ENCODE measurements around the gene CHCHD3.

The CHCHD3 gene

GRCh38 chr7:133001727-133002126 lies 80.2 kb downstream of the CHCHD3 start (continued):
- TF ChIP-seq, protein P1, sequence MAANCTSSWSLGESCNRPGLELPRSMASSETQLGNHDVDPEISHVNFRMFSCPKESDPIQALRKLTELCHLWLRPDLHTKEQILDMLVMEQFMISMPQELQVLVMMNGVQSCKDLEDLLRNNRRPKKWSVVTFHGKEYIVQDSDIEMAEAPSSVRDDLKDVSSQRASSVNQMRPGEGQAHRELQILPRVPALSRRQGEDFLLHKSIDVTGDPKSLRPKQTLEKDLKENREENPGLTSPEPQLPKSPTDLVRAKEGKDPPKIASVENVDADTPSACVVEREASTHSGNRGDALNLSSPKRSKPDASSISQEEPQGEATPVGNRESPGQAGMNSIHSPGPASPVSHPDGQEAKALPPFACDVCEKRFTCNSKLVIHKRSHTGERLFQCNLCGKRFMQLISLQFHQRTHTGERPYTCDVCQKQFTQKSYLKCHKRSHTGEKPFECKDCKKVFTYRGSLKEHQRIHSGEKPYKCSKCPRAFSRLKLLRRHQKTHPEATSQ (tag by site-specific recombination; IDR thresholded peaks at IDR 0.05), result no peak
- no peak for TF ChIP-seq MEIS1 (CRISPR knock-in tag; IDR thresholded peaks at IDR 0.05; ENCODE audit: borderline replicate concordance)
- TF ChIP-seq HOXA7 (CRISPR knock-in tag; IDR thresholded peaks at IDR 0.05; ENCODE audit: borderline replicate concordance), result no peak
- TF ChIP-seq ZNF473 (tag by site-specific recombination; IDR thresholded peaks at IDR 0.05), result no peak
- TF ChIP-seq, protein P2, sequence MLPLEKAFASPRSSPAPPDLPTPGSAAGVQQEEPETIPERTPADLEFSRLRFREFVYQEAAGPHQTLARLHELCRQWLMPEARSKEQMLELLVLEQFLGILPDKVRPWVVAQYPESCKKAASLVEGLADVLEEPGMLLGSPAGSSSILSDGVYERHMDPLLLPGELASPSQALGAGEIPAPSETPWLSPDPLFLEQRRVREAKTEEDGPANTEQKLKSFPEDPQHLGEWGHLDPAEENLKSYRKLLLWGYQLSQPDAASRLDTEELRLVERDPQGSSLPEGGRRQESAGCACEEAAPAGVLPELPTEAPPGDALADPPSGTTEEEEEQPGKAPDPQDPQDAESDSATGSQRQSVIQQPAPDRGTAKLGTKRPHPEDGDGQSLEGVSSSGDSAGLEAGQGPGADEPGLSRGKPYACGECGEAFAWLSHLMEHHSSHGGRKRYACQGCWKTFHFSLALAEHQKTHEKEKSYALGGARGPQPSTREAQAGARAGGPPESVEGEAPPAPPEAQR (tag by site-specific recombination; IDR thresholded peaks at IDR 0.05), result no peak
- TF ChIP-seq IKZF3 (tag by site-specific recombination; IDR thresholded peaks at IDR 0.05), result no peak
- no peak for TF ChIP-seq ZFHX2 (tag by site-specific recombination; conservative IDR thresholded peaks at IDR 0.05)
- no peak for TF ChIP-seq TSHZ1 (tag by site-specific recombination; IDR thresholded peaks at IDR 0.05; ENCODE audit: borderline replicate concordance)
- TF ChIP-seq, protein P3, sequence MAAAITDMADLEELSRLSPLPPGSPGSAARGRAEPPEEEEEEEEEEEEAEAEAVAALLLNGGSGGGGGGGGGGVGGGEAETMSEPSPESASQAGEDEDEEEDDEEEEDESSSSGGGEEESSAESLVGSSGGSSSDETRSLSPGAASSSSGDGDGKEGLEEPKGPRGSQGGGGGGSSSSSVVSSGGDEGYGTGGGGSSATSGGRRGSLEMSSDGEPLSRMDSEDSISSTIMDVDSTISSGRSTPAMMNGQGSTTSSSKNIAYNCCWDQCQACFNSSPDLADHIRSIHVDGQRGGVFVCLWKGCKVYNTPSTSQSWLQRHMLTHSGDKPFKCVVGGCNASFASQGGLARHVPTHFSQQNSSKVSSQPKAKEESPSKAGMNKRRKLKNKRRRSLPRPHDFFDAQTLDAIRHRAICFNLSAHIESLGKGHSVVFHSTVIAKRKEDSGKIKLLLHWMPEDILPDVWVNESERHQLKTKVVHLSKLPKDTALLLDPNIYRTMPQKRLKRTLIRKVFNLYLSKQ (tag by site-specific recombination; IDR thresholded peaks at IDR 0.05; ENCODE audit: borderline replicate concordance), result no peak

- CTCF ChIA-PET, result no interaction called here
- POLR2A ChIA-PET, result no interaction called here
- H3K27ac ChIP-seq (ENCODE audit: extremely low read depth, low read depth, low read length), result no peak overlapping the region
Observed at GRCh38 chr7:132999845-133000244, 82.0 kb downstream of the CHCHD3 start.

GRCh38 chr7:132998763-132999162 lies 83.1 kb downstream of the CHCHD3 start:
- ChIA-PET CTCF (no interaction called here), POLR2A (no interaction called here)
- no peak overlapping the region for H3K4me3 ChIP-seq (ENCODE audit: low read depth, low read length)
- no peaks in the 10 kb centered on the region for H3K36me3 ChIP-seq (ENCODE audit: control insufficient read depth in 2 of 2, insufficient read depth in 1 of 2, low read length in 2 of 2)
- peaks cover 20% of the 10 kb centered on the region; the same call in 1 of the 2 replicates for H3K4me1 ChIP-seq (ENCODE audit: control insufficient read depth, insufficient read depth, low read length)
- H3K9me3 ChIP-seq (ENCODE audit: control insufficient read depth, insufficient read depth, low read depth, low read length), result no peaks in the 10 kb centered on the region
- H3K27ac ChIP-seq (ENCODE audit: extremely low read depth, low read depth, low read length), result no peak overlapping the region
- TF ChIP-seq, protein P1 (tag by site-specific recombination; IDR thresholded peaks at IDR 0.05), result no peak
- TF ChIP-seq ZSCAN23 (tag by site-specific recombination; IDR thresholded peaks at IDR 0.05) (no peak), ZNF621 (tag by site-specific recombination; IDR thresholded peaks at IDR 0.05) (no peak), ZNF274 (IDR thresholded peaks at IDR 0.05; ENCODE audit: low read length) (no peak), ZNF274 (tag by site-specific recombination; IDR thresholded peaks at IDR 0.05; ENCODE audit: borderline replicate concordance) (no peak), ZFHX2 (tag by site-specific recombination; conservative IDR thresholded peaks at IDR 0.05) (no peak), ZNF140 (tag by site-specific recombination; IDR thresholded peaks at IDR 0.05) (no peak), ZNF558 (tag by site-specific recombination; IDR thresholded peaks at IDR 0.05) (no peak), GLI2 (tag by site-specific recombination; IDR thresholded peaks at IDR 0.05; ENCODE audit: borderline replicate concordance, low read depth) (no peak), ZNF423 (tag by site-specific recombination; IDR thresholded peaks at IDR 0.05) (no peak), ZNF155 (tag by site-specific recombination; IDR thresholded peaks at IDR 0.05) (no peak), FEZF1 (tag by site-specific recombination; IDR thresholded peaks at IDR 0.05) (no peak), ZNF585B (tag by site-specific recombination; IDR thresholded peaks at IDR 0.05) (no peak)

More at GRCh38 chr7:132999845-133000244, 82.0 kb downstream of the CHCHD3 start:
- no peak for TF ChIP-seq ZNF138 (tag by site-specific recombination; IDR thresholded peaks at IDR 0.05; ENCODE audit: borderline replicate concordance)
- TF ChIP-seq GFI1B (tag by site-specific recombination; IDR thresholded peaks at IDR 0.05), result no peak
- no peak for TF ChIP-seq MEIS1 (CRISPR knock-in tag; IDR thresholded peaks at IDR 0.05; ENCODE audit: borderline replicate concordance)
- TF ChIP-seq, protein P4, sequence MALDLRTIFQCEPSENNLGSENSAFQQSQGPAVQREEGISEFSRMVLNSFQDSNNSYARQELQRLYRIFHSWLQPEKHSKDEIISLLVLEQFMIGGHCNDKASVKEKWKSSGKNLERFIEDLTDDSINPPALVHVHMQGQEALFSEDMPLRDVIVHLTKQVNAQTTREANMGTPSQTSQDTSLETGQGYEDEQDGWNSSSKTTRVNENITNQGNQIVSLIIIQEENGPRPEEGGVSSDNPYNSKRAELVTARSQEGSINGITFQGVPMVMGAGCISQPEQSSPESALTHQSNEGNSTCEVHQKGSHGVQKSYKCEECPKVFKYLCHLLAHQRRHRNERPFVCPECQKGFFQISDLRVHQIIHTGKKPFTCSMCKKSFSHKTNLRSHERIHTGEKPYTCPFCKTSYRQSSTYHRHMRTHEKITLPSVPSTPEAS (tag by site-specific recombination; IDR thresholded peaks at IDR 0.05), result no peak
- no peak for TF ChIP-seq ZNF223 (tag by site-specific recombination; IDR thresholded peaks at IDR 0.05)
- TF ChIP-seq KLF16 (tag by site-specific recombination; IDR thresholded peaks at IDR 0.05), result no peak
- TF ChIP-seq SP2 (tag by site-specific recombination; IDR thresholded peaks at IDR 0.05), result no peak
- Histone ChIP-seq H3K4me1 (ENCODE audit: control insufficient read depth, insufficient read depth, low read length) (peaks cover 20% of the 10 kb centered on the region; the same call in 1 of the 2 replicates), H3K4me3 (ENCODE audit: low read depth, low read length) (no peak overlapping the region), H3K36me3 (ENCODE audit: control insufficient read depth in 2 of 2, insufficient read depth in 1 of 2, low read length in 2 of 2) (no peaks in the 10 kb centered on the region), H3K9me3 (ENCODE audit: control insufficient read depth, insufficient read depth, low read depth, low read length) (no peaks in the 10 kb centered on the region)
